Fibroblast of skin of right biceps (primary cell): ENCODE measurements around the gene ZNF613.
"Not testable (repeated sequence)": the region's sequence is repeated elsewhere in the genome, so short reads cannot be mapped to it uniquely, and the experiment has no call there.

Experiments used
- DNase-seq: peaks from one replicate; pipeline ENCODE4 v3.0.0-alpha.2; 2013

ZNF613 gene

GRCh38 chr19:51926784-51927741 lies at the start of gene ZNF613:
Gene ZNF613, plus strand, starts transcription at chr19:51927472. Its CDS starts 8,749 bp downstream, at chr19:51936221.
- peak; percentile 92 for DNase-seq

DNA sequence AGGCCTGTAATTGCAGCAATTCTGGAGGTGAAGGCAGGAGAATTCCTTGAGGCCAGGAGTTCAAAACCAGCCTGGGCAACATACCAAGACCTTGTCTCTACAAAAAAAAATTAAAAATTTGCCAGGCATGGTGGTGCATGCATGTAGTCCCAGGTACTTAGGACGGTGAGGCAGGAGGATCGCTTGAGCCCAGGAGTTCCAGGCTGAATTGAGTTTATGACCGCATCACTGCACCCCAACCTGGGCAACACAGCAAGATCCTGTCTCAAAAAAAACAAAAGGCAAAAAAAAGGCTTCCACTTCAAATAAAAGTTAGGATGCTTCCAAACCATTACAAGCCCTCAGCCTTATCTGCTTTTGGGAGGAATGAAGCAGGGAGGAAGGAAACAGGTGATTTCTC lies 44.8 kb upstream of the ZNF613 start:
- no peak for DNase-seq

DNA sequence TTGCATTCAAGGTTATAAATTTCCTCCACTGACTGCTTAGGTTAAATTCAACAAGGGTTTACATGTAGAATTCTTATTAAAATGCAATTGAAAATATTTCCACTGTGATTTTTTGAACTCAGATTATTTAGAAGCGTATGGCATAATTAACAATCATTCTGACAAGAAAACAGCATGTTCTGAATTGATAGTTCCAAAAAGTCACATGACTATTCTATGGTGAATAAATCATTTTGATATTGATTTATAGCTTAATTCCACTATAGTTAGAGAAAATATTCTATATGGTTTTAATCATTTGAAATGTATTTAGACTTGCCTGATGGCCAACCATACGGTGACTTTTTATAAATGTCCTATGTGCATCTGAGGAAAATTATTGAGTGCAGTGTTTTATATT lies 42.6 kb upstream of the ZNF613 start:
- no peak for DNase-seq

- peak; percentile 95 for DNase-seq
Observed at GRCh38 chr19:51887522-51888498, 39.5 kb upstream of the ZNF613 start, which contains the start of gene ZNF577. Gene ZNF577, minus strand, starts transcription at chr19:51887951. Its CDS starts 7,569 bp downstream, at chr19:51880382.

GRCh38 chr19:51889934-51890333 lies 37.3 kb upstream of the ZNF613 start:
- no peak for DNase-seq

GRCh38 chr19:51891193-51891747 lies 36.0 kb upstream of the ZNF613 start:
- no peak for DNase-seq

GRCh38 chr19:51901860-51902259 lies 25.4 kb upstream of the ZNF613 start:
- no peak for DNase-seq

- no peak for DNase-seq
Observed at GRCh38 chr19:51903192-51903591, 24.1 kb upstream of the ZNF613 start.

DNA sequence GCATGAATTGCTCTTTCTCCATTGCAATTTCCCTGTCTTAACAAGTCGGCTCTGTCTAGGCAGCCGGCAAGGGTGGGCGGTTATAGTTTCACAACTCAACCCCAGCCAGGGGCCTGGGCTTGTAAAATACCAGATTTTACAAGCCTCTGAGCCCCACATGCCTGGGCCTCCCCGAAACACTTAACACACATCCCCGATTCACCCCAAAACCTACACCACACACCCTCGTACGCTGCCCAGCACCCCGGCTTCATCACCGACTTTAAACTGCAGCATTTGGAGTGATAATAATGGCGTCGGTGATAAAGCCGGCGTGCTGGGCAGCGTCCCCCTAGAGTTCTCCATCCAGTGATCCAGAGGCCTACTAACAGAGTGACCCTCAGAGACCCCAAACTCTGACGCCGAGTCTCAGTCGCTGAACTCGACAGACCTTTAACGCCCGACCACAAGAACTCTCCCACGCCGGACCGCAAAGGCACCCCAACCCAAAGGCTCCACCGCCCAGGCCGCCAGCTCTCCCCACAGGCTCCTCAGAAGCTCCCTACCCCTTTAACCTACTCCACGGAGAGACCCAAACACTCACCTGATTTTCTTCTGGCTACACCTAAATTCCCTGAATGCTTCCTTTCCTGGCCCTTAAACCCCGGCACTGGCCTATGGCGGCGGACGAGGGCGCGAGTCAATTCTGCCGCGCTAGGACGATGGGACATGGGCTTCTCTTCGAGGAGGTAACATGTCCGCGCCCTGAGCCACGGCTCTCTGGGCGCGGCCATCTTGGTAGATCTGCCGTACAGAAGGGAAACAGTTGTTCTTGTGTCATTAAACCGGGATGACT lies 22.7 kb upstream of the ZNF613 start, which contains the start of gene ZNF649:
ZNF649 (minus strand) TSS at position 687 of the 835 bp plus-strand sequence. CDS start 4,910 bp downstream, outside the sequence.
- peak; percentile 88 for DNase-seq

DNA sequence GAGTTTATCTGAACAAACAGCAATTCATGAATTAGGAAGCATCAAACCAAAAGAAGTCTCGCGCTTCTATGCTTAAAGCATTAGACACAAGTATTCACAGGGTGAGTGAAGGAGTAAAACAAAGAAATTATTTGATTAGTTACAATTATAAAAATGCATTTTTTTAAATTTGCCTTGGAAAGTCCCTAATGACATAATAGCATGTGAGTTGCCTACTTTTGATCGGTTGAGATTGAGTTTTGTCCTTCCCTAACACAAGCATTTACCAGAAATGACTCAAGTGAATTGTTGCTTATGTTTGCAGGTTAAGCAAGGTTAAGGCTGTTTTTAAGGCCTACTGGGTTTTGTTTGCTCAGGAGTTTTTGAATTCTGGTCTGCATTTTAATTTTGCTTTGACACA lies 22.1 kb upstream of the ZNF613 start:
- no peak for DNase-seq

DNA sequence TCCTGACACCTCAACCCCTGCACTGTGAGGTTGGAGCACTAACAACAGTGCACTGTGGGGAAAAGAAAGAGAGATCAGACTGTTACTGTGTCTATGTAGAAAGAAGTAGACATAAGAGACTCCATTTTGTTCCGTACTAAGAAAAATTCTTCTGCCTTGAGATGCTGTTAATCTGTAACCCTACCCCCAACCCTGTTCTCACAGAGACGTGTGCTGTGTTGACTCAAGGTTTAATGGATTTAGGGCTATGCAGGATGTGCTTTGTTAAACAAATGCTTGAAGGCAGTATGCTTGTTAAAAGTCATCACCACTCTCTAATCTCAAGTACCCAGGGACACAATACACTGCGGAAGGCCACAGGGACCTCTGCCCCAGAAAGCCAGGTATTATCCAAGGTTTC lies 21.6 kb upstream of the ZNF613 start:
- not testable (repeated sequence) for DNase-seq

- not testable (repeated sequence) for DNase-seq
Observed at GRCh38 chr19:51906108-51906507, 21.2 kb upstream of the ZNF613 start.

- not testable (repeated sequence) for DNase-seq
Observed at GRCh38 chr19:51907981-51908380, 19.3 kb upstream of the ZNF613 start.

- DNase-seq = no peak
Observed at GRCh38 chr19:51915324-51915867, 11.9 kb upstream of the ZNF613 start.

DNA sequence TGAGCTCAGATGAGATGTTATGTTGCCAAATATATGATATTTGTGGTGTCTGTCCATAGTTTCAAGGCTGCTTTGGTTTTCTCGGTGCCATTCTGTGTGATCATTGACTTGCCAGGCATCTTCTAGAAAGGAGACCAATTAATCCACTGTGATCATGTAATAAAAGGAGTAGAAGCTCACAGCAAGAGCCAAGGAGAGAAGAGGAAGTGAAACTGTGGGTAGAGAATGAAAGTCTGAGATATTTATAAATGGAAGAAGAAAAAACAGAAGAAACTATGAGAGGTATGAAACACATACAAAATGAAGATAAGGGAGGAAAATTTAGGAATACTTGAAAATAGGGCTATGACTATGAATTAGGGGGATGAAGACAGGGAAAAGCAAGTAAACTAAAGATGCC lies 11.1 kb upstream of the ZNF613 start:
- DNase-seq = no peak

DNA sequence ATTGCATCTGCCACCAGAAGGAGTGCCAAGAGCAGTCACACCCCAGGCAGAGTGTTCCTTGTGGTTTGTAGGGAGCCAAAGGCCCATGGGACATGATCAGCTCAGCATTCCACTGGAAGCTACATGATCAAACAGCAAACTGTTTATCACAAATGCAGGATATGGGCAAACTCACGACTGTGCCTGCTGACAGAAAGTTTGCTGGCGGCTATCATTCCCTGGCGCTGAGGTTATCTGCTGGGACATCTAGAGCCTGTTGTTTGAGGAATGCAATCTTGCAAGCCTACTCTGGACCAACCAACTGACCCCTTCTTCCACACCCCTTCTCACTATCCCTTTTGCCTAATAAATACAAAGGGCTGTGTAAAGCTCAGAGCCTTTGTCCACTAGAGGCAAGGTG lies 7.7 kb upstream of the ZNF613 start:
- DNase-seq = no peak

DNA sequence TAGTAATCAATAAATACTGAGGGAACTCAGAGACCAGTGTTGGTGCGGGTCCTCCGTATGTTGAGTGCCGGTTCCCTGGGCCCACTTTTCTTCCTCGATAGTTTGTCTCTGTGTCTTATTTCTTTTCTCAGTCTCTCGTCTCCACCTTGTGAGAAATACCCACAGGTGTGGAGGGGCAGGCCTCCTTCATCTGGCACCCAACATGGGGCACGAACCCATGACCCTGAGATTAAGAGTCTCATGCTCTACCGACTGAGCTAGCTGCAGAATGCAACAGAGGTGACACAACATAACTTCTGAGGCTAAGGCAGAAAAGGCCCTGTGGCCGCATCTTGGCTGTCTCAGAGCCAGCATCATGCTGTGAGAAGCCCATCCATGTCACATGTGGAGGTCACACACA lies 5.3 kb upstream of the ZNF613 start:
- no peak for DNase-seq

- no peak for DNase-seq
Observed at GRCh38 chr19:51926426-51926783, 867 bp upstream of the ZNF613 start.

DNA sequence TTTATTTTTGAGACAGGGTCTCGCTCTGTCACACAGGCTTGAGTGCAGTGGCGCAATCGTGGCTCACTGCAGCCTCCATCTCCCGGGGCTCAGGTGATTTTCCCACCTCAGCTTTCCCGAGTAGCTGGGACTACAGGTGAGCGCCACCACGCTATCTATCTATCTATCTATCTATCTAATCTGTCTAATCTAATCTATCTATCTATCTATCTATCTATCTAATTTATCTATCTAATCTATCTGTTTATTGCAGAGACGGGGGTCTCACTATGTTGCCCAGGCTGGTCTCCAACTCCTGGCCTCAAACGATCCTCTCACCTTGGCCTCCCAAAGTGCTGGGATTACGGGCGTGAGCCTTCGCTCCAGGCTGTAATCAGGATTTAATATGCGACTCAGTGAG lies 587 bp downstream of the ZNF613 start:
- DNase-seq = no peak

- DNase-seq = no peak
Observed at GRCh38 chr19:51931921-51932320, 4.6 kb downstream of the ZNF613 start.

GRCh38 chr19:51938936-51939335 lies 11.7 kb downstream of the ZNF613 start:
- no peak for DNase-seq
